ENCODE data around the gene RBP3. TPM values are rescaled to one million over a fixed set of nuclear protein-coding genes. Genes with fewer than 3 reads are reported as not detected.
A peak's percentile ranks its signal among the peaks of the same experiment; 100 is the strongest.

Gene RBP3
- total RNA-seq, 1 donor from 2014 or later, result not detected

- H3K36me3 ChIP-seq, result no peaks in the 10 kb centered on the region
- H3K36me3 Mint-ChIP-seq, result no peaks in the 10 kb centered on the region
- H3K27ac Mint-ChIP-seq, result no peak overlapping the region
- no peak overlapping the region for H3K4me3 Mint-ChIP-seq
- no peak overlapping the region for H3K4me2 ChIP-seq
- H3K9me3 Mint-ChIP-seq, result no peaks in the 10 kb centered on the region
- H3K27ac ChIP-seq, result no peak overlapping the region
- H3K4me1 ChIP-seq, result no peaks in the 10 kb centered on the region
- H2AFZ ChIP-seq (replicated peaks), result no peak overlapping the region
- H4K20me1 ChIP-seq (ENCODE audit: low read depth), result no peaks in the 10 kb centered on the region
- no peak overlapping the region for H3K4me3 ChIP-seq
- no peak overlapping the region for H3K9ac ChIP-seq
- H3F3A ChIP-seq (ENCODE audit: low read depth), result no peaks in the 10 kb centered on the region
- no peak for DNase-seq (ENCODE audit: low spot score)
- no peaks in the 10 kb centered on the region for H3K79me2 ChIP-seq (ENCODE audit: low read depth)
- H3K4me1 Mint-ChIP-seq, result peaks cover 10% of the 10 kb centered on the region
- H3K27me3 Mint-ChIP-seq (ENCODE audit: insufficient read depth, low read depth), result peaks cover 5% of the 10 kb centered on the region
- TF ChIP-seq, protein P1, sequence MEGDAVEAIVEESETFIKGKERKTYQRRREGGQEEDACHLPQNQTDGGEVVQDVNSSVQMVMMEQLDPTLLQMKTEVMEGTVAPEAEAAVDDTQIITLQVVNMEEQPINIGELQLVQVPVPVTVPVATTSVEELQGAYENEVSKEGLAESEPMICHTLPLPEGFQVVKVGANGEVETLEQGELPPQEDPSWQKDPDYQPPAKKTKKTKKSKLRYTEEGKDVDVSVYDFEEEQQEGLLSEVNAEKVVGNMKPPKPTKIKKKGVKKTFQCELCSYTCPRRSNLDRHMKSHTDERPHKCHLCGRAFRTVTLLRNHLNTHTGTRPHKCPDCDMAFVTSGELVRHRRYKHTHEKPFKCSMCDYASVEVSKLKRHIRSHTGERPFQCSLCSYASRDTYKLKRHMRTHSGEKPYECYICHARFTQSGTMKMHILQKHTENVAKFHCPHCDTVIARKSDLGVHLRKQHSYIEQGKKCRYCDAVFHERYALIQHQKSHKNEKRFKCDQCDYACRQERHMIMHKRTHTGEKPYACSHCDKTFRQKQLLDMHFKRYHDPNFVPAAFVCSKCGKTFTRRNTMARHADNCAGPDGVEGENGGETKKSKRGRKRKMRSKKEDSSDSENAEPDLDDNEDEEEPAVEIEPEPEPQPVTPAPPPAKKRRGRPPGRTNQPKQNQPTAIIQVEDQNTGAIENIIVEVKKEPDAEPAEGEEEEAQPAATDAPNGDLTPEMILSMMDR (IDR thresholded peaks at IDR 0.05), result no peak
- TF ChIP-seq EZH2 (IDR thresholded peaks at IDR 0.05), result no peak
- TF ChIP-seq EZH2phosphoT487 (IDR thresholded peaks at IDR 0.05), result no peak
- no peaks in the 10 kb centered on the region for H3K9me3 ChIP-seq (ENCODE audit: low read depth)
- no peaks in the 10 kb centered on the region for H3K27me3 ChIP-seq
Measured at GRCh38 chr10:47339186-47339735, 8.9 kb upstream of the RBP3 start.

GRCh38 chr10:47339759-47340607 is 8.2 kb upstream of the RBP3 start:
- no peaks in the 10 kb centered on the region for H3K9me3 ChIP-seq (ENCODE audit: low read depth)
- no peaks in the 10 kb centered on the region for H3K27me3 ChIP-seq
- no peak overlapping the region for H2AFZ ChIP-seq (replicated peaks)
- no peak overlapping the region for H3K4me2 ChIP-seq
- no peak overlapping the region for H3K27ac ChIP-seq
- H3K27ac Mint-ChIP-seq, result peak overlapping the region; percentile 86
- H3K4me3 Mint-ChIP-seq, result no peak overlapping the region
- TF ChIP-seq EZH2 (IDR thresholded peaks at IDR 0.05), result no peak
- TF ChIP-seq EZH2phosphoT487 (IDR thresholded peaks at IDR 0.05), result no peak
- TF ChIP-seq, protein P1 (IDR thresholded peaks at IDR 0.05), result no peak
- H3K4me1 Mint-ChIP-seq, result peaks cover 10% of the 10 kb centered on the region
- H4K20me1 ChIP-seq (ENCODE audit: low read depth), result no peaks in the 10 kb centered on the region
- no peaks in the 10 kb centered on the region for H3K79me2 ChIP-seq (ENCODE audit: low read depth)
- H3K36me3 ChIP-seq, result no peaks in the 10 kb centered on the region
- DNase-seq (ENCODE audit: low spot score), result no peak
- H3F3A ChIP-seq (ENCODE audit: low read depth), result no peaks in the 10 kb centered on the region
- H3K36me3 Mint-ChIP-seq, result no peaks in the 10 kb centered on the region
- no peaks in the 10 kb centered on the region for H3K9me3 Mint-ChIP-seq
- peaks cover 6% of the 10 kb centered on the region for H3K27me3 Mint-ChIP-seq (ENCODE audit: insufficient read depth, low read depth)
- no peaks in the 10 kb centered on the region for H3K4me1 ChIP-seq
- no peak overlapping the region for H3K4me3 ChIP-seq
- no peak overlapping the region for H3K9ac ChIP-seq

GRCh38 chr10:47340608-47341170 is 7.5 kb upstream of the RBP3 start:
- Mint-ChIP-seq H3K27me3 (ENCODE audit: insufficient read depth, low read depth) (peaks cover 6% of the 10 kb centered on the region), H3K9me3 (no peaks in the 10 kb centered on the region), H3K36me3 (no peaks in the 10 kb centered on the region), H3K4me3 (no peak overlapping the region), H3K27ac (peak overlapping the region; percentile 86), H3K4me1 (peaks cover 10% of the 10 kb centered on the region)
- peak; percentile 49 for DNase-seq (ENCODE audit: low spot score)
- Histone ChIP-seq H3K27me3 (no peaks in the 10 kb centered on the region), H3K36me3 (no peaks in the 10 kb centered on the region), H3F3A (ENCODE audit: low read depth) (no peaks in the 10 kb centered on the region), H3K79me2 (ENCODE audit: low read depth) (no peaks in the 10 kb centered on the region), H3K27ac (no peak overlapping the region), H3K4me2 (no peak overlapping the region), H3K4me3 (no peak overlapping the region), H2AFZ (replicated peaks) (no peak overlapping the region), H3K9me3 (ENCODE audit: low read depth) (no peaks in the 10 kb centered on the region), H3K4me1 (no peaks in the 10 kb centered on the region), H4K20me1 (ENCODE audit: low read depth) (no peaks in the 10 kb centered on the region), H3K9ac (no peak overlapping the region)
- no peak for TF ChIP-seq EZH2 (IDR thresholded peaks at IDR 0.05)
- TF ChIP-seq, protein P1 (IDR thresholded peaks at IDR 0.05), result peak; percentile 98
